HG03039 (cell line): ENCODE results near the gene SSTR5.
"Not testable (repeated sequence)": the region's sequence is repeated elsewhere in the genome, so short reads cannot be mapped to it uniquely, and the experiment has no call there.

Source experiments
- ATAC-seq: cut with Tn5 transposase; IDR thresholded peaks from one replicate; pipeline ENCODE4 v1.9.1; 2021; ENCODE audit warnings: mild to moderate bottlenecking, moderate library complexity; ENCODE audit not compliant: unreplicated experiment

SSTR5 gene

DNA sequence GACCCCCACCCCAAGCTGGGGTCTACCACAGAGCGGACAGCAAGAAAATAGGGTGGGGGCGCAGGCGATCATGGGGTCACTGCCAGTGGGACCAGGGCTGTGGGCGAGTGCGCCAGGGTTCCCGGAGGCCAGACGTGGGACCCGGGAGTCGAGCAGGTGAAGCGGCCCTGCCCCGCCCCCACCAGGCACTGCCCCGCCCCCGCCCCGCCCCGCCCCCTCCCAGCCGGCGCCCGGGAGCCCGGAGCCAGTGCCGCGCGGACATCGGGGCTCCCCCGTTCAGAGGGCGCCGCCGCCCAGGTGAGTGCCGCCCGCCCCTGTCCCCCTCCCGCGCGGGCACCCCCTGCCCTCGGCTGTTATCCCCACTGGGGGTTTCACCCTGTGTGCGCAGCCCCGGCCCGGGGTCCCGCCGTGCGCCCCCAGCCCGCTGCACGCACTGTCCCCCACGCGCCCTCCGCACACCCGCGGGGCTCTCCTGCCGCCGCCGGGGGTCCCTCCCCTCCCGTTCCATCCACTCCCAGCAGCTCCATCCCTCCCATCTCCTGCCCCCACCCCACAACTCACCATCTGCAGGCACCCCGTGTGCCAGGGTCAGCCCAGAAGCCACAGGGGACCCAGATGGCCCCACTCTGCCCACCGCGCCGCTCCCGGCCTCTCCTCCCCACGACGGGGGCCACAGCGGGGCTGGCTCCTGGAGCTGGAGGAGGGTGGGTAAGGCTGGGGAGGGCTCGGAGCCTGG, at the start of gene SSTR5:
SSTR5 (plus strand) TSS at position 222 of the 736 bp plus-strand sequence. CDS start 6,122 bp downstream, outside the sequence.
- no peak for ATAC-seq

DNA sequence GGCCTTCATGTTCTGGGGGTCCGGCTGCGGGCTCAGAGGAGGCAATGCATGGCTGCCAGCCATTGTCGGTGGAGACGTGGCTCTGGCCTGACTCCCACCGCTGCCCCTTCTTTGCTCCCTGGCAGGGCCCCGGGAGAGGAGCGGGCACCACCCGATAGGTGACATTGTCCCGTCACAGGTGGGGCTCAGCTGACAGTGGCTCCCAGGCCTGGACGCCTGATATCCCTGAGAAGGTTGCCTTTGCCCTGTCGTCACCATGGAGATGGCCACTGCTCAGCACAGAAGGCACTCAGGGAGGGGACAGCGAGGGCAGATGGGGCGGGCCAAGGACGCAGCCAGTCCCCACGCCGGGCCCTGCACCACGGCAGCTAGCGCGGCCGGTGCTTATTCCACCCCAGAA, 48.4 kb upstream of the SSTR5 start:
- ATAC-seq: no peak

DNA sequence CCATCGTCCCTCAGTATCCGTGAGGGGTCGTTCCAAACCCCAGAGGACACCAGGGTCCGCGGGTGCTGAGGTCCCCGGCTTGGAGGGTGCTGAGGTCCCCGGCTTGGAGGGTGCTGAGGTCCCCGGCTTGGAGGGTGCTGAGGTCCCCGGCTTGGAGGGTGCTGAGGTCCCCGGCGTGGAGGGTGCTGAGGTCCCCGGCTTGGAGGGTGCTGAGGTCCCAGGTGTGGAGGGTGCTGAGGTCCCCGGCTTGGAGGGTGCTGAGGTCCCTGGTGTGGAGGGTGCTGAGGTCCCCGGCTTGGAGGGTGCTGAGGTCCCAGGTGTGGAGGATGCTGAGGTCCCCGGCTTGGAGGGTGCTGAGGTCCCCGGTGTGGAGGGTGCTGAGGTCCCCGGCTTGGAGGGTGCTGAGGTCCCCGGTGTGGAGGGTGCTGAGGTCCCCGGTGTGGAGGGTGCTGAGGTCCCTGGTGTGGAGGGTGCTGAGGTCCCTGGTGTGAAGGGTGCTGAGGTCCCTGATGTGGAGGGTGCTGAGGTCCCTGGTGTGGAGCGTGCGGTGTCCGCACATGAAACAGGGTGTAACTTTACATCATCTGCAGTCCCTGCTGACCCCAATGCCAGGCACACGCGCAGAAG, 47.3 kb upstream of the SSTR5 start:
- not testable (repeated sequence) for ATAC-seq

DNA sequence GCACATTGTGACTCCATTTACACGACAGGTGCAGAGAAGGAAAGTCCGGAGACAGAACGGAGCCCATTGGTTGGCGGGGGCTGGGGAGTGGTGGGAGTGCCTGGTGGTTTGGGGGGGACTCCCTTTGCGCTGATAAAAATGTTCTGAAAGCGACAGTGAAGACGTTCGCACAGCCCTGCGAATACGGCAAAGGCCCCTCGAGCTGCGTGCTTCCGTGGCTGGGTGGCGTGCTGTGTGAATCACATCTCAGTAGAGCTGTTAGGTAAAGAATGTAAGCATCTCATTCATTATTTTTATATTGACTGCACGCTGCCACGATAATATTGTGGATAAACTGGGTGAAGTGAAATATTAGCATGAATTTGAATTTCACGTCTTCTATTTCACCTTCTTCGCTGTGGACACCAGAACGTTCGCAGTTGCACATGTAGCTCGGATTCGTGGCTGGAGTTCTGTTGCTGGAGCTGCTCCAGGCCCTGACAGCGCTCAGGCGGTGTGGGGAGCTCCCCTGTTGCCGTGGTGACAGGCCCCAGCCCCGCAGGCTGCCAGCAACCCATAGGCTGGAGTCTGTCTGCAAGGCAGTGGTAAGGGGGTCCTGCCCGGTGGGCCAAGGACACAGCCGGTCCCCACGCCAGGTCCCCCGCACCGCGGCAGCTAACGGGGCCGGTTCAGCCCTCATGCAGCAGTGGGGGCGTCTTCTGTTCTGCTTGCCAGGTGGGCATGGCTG, 46.3 kb upstream of the SSTR5 start:
- no peak for ATAC-seq

DNA sequence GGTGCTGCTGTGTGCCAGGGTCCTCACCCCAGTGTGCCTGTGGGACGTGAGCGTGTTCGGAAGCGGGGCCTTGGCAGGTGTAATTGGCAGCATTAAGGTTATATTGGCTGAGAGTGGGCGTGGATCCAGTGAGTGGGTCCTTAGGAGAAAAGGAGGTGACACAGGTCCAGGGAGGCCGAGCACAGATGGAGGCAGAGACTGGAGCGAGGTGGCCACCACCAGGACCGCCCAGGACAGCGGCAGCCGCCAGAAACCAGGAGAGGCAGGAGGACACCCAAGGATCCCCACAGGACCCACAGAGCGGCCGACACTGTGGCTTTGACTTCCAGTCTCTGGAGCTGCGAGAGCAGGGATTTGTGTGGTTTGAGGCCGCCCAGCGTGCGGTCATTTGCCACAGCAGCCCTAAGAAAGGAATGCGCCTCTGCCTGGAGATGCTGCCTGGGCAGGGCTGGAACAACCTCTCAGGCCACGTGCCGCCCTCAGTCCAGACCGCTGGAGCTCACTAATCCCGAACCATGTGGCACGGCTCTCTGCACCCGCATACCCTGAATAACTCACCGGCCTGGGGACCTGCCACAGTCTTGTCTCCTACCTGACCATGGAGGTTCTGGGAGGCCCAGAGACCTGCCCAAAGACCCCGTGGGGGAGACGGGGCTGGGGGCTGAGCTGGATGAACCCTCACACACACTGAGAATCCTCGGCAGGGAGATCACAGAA, 45.6 kb upstream of the SSTR5 start:
- no peak for ATAC-seq

DNA sequence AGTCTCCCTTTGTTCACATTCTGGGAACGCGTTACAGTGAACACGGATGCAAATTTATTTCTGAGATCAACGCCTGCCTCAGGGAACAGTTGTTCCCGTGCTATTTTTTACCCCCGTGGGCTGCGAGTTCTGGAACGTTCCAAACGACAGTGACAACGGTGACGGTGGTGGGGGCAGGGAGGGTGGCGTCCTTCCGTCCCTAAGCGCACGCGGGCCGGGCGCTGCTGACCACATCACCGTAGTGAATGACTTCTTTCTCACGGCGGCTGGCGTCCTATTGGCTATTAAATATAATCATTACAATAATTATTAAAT, 45.1 kb upstream of the SSTR5 start:
- no peak for ATAC-seq

DNA sequence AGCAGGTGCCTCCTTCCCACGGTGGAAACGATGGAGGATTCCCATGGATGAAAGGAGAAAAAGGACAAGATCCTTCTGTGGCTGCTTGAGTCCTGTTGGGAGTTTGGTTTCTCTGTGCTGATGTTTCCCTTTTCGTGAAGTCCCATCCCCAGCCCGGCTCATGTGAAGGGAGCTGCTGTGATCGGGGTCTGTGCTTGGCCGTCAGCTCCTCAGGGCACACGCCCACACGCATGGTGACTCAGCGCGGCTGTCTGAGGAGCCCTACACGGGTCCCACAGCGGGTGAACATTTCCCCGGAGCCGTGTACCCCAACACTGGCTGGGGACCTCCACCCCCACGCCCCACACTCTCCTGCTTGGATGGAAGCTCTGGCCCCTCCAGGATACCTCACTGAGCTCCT, 44.5 kb upstream of the SSTR5 start:
- no peak for ATAC-seq

DNA sequence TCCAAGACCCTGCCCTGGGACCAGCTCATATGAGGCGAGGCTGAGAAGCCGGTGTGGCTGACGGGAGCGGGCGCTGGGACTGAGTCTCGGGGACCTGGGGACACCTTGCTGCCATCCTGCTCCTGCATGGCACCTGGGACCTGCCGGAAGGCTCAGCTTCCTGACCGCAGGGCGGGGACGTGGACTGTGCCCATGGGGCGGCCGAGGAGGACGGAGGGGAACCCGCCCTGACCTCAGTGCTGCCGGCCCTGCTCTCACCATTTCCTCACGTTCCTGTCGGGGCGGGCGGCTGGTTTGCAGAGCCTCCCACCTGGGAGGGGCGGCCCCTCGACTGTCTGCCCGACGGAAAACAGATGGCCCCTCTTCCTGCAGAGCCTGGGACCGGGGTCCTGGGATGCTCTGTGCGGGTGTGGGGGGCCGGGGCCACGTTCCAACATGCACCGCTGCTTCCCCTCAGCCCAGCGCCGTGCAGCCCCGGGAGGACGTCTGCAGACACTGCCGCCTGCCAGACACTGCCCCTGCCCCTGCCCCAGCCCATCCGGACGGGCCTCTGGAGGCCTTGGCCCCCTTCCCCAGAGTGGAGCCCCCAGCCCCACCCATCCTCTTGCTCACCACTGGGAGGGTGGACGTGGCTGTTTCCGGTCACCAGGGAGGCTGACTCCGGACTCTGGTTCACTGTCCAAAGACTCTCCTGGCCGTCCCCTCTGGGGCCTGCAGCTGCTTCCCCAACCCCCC, 43.9 kb upstream of the SSTR5 start:
- ATAC-seq: no peak

DNA sequence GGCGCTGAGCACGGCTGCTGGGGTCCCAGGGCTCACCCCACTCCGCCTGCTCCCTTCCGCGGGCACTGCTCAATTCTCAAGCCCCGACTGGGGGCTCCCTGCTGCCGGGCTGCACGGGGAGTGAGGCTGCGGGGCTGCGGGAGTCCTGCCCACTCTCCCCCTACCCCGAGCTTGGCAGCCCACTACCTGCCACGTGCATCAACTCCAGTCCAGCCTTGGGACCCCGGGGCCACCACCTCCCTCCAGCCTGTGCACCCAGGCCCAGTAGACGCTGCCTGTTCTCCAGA, 43.3 kb upstream of the SSTR5 start:
- no peak for ATAC-seq

DNA sequence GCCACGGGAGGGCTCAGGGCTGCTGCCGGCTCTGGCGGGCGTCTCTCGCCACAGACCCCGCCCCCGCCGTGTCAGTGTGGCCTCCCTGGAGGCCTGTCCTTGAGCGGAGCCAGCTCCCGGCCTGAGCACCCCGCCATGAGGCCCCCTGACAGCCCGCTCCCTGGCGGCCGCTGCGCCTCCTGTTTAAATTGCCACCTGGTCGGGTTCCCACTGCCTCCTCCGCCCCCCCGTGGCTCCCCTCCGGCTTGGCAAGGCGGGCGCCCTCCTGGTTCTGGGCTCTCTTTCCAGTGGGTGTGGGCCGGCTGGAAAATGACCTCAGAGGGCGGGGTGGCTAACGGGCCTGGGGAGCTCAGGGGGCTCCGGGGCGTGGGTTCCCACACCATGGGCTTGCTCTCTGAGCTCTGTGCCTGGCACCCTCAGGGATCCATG, 42.1 kb upstream of the SSTR5 start:
- no peak for ATAC-seq

DNA sequence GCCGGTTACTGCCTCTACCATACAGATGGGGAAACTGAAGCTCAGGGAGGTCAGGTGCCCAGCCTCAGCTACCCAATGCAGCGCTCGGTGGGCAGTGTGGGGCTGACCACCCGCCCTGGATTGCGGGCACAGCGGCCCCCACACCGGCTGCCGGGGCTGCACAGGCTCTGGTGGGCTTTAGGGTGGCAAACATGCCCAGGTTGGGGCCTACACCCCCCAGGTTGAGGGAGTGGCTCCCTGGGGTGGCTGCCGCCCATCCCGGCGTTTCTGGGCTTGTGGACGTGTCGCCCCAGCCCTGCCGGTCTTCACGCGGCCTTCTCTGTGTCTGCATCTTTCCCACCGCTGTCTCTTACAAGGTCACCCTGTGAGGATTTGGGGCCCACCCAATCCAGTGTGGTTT, 40.9 kb upstream of the SSTR5 start:
- no peak for ATAC-seq

DNA sequence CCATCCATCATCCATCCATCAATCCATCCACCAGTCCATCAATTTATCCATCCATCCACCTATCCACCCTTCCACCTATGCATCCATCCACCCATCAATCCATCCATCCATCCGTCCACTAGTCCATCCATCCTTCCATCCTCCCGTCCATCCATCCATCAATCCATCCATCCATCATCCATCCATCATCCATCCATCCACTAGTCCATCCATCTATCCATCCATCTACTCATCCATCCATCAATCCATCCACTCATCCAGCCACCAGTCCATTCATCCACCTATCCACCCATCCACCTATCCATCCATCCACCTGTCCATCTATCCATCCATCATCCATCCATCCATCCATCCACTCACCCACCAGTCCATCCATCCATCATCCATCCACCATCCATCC, 39.9 kb upstream of the SSTR5 start:
- ATAC-seq: no peak

DNA sequence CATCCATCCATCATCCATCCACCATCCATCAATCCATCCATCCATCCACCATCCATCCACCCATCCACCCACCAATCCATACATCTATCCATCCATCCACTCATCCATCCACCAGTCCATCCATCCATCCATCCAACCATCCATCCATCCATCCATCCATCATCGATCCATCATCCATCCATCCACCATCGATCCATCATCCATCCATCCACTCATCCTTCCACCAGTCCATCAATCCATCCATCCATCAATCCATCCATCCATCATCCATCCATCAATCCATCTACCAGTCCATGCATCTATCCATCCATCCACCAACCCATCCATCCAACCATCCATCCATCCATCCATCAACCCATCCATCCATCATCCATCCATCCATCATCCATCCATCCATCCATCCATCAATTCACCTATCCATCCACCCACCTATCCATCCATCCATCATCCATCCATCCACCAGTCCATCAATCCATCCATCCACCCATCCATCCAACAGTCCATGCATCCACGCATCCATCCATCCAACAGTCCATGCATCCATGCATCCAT, 39.3 kb upstream of the SSTR5 start:
- no peak for ATAC-seq

DNA sequence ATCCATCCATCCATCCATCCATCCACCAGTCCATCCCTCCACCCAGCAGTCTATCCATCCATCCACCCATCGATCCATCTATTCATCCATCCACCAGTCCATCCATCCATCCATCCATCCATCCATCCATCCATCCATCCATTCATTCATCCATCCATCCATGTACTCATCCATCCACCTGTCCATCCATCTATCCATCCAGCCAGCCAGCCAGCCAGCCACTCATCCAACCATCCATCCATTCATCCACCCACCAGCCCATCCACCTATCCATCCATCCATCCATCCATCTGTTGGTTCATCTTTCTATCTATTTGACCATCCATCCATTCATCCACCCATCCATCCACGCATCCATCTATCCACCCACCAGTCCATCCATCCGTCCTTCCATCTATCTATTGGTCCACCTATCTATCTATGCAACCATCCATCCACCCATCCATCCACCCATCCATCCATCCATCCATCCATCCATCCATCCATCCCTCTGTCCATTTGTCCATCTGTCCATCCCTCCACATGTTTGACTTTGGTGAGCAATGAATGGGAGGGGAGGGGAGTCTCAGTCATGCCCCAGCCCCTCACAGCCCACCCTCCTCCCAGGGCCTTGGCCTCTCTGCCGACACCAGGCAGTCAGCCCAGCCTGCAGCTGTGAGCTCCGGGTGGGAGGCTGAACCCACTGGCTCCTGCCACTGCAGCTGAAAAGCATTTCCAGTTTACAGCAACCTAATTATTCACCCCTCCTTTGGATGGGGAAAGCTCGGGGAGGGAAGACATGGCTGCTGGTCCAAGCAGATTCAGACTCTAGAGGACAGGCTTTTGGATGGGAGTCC, 38.1 kb upstream of the SSTR5 start:
- no peak for ATAC-seq

DNA sequence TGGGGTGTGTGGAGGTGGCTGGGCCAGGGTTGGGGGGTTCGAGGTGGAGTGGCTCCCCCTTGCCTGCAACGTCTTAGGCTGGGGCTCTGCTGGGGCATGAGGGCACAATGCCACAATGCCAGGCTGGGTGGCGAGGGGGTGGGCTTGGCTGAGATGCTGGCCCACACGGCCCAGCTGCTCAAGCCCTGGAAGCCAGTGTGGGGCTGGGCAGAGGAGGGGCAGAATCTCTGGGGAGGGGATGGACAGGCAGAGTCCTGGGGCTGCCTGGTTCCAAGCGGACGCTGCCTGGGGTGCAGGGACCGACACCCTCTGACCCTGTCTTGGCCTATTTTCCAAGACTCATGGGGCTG, 37.5 kb upstream of the SSTR5 start:
- ATAC-seq: no peak

DNA sequence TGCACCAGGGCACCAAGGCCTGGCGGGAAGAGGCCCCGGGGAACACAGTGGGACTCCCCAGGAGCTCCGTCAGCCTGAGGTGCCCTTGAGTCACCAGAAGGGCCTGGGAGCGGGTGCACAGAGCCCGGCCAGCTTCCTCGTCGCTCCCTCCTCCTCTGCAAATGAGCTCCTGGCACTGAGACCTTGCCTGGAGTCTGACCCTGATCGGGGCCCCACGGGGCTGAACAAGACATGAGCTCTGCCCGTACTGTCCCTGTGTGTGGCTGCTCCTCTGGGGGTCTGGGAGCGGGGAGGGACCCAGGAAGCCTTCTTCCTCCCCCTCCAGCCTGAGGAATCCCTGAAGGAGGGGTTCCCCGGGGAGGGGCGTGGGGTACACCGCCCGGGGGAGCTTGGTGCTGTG, 36.4 kb upstream of the SSTR5 start:
- no peak for ATAC-seq

DNA sequence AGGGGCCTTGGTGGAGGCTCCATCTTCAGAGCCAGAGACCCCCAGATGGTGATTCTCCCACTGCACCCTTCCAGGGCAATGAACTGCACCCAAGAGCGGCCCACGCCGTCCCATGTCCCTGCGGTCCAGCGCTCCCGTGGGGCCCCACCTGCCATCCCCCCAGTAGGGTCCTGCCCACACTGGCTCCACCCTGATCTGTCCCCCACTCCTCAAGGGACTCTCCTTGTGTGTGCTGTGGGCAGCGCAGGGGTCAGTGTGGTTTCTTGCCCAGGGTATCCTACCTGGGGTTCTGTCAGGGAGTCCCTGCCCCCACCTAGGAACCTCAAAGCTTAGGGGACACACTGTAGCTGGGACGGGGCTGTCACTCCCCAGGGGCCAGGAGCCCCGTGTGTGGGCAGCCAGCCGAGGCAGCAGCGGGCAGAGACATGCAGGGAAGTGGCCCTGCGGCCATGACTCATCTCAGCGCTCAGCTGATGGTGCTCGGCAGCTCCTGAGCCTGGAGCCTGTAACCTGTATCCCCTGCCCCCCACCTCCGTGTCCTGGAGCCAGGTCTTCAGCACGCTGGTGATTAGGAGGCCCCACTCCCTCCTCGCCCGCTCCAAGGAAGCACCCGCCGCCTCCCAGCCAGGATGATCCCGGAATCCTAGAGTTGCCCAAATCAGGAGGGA, 35.7 kb upstream of the SSTR5 start:
- no peak for ATAC-seq

DNA sequence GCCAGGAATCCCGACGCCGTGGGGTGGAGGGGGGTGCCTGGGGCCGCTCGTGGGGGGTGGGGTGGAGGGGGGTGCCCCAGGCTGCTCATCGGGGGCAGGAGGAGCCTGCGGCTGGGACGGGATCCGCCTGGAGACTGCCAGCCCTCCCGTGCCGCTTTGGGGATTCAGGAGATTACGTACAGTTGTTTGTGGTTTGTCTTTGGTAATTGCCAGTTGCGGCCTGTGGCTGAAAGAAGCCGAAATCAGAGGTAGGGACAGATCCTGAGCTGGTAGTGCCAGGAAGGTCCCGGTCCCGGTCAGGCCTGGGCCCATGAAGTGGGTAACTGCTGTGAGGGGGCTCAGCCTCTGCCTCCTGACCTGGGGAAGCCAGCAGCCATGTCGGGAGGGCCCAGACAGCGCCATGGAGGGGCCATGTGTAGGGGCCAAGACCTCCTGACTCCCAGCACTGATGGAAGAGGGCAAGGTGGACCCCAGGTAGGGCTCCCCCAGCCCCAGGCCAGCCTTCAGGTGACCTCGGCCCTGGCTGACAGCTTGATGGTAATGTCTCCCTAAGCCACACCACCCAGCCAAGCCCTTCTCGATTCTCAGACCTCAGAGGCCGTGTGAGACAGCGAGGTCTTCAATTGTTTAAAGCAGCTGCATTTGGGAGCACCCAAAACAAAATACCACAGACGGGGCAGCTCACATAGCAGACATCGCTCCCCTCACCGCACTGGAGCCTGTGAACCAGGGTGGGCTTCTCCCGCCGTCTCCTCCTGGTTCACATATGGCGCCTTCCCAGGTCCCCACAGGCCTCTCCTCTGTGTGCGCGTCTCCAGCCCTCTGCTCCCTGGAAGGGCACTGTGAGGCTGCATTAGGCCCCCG, 34.9 kb upstream of the SSTR5 start:
- no peak for ATAC-seq

DNA sequence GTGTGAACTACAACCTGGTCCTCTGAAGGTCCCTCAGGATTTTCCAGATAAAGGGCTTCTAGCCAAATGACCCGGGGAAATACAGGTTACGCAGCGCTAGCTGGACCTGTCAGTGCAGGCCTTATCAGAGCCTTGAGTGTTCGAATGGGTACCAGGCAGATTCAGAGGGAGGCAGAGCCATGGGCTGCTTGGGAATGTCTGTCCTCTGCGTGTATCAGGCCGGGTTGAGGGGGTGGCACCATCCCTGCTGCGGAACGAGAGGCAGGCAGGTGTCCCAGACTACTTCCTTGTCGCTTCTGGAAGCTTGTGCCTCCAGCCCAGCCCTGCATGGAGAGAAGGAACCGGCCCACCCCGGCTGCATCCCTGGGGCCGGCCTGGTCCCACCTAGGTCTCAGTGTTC, 33.6 kb upstream of the SSTR5 start:
- no peak for ATAC-seq
